NOMO-1 treated with dmso at 0.1 percent for 144 hours (cell line): ENCODE results near the gene DDX24.
A peak's percentile ranks its signal among the peaks of the same experiment; 100 is the strongest.

Experiments used
- DNase-seq: peaks from one replicate; lab custom pipeline; 2025; ENCODE audit not compliant: unreplicated experiment; lab: John Stamatoyannopoulos, UW

DDX24 gene

GRCh38 chr14:94018308-94018707 lies 62.7 kb downstream of the DDX24 start:
- no peak for DNase-seq

GRCh38 chr14:94016446-94016976 lies 64.5 kb downstream of the DDX24 start:
- DNase-seq = no peak

GRCh38 chr14:94015223-94015622 lies 65.8 kb downstream of the DDX24 start:
- DNase-seq = no peak

- no peak for DNase-seq
Observed at GRCh38 chr14:94014382-94014781, 66.6 kb downstream of the DDX24 start.

- no peak for DNase-seq
Observed at GRCh38 chr14:94011795-94012194, 69.2 kb downstream of the DDX24 start.

GRCh38 chr14:94010625-94011024 lies 70.4 kb downstream of the DDX24 start:
- DNase-seq = no peak

- DNase-seq = no peak
Observed at GRCh38 chr14:94009767-94010166, 71.2 kb downstream of the DDX24 start.

GRCh38 chr14:94008234-94008633 lies 72.8 kb downstream of the DDX24 start:
- DNase-seq = no peak

GRCh38 chr14:94005324-94006073 lies 75.5 kb downstream of the DDX24 start:
- DNase-seq = no peak

- no peak for DNase-seq
Observed at GRCh38 chr14:94004015-94004414, 77.0 kb downstream of the DDX24 start.

GRCh38 chr14:94003397-94003796 lies 77.6 kb downstream of the DDX24 start:
- no peak for DNase-seq

- peak; percentile 19 for DNase-seq
Observed at GRCh38 chr14:94001501-94002396, 79.3 kb downstream of the DDX24 start.

GRCh38 chr14:94001016-94001415 lies 80.0 kb downstream of the DDX24 start:
- no peak for DNase-seq

- no peak for DNase-seq
Observed at GRCh38 chr14:94000267-94000666, 80.7 kb downstream of the DDX24 start.

GRCh38 chr14:93999573-93999972 lies 81.4 kb downstream of the DDX24 start:
- DNase-seq = no peak

- no peak for DNase-seq
Observed at GRCh38 chr14:93998871-93999403, 82.1 kb downstream of the DDX24 start.
